ENCODE results near the gene FOXK1. TPM values are rescaled to one million over a fixed set of nuclear protein-coding genes. Genes with fewer than 3 reads are reported as not detected.
A peak's percentile ranks its signal among the peaks of the same experiment; 100 is the strongest.

Gene FOXK1
- total RNA-seq, 1 experiment from 2014 or later, result 63.4 TPM

GRCh38 chr7:4722308-4722707, 40.2 kb downstream of the FOXK1 start:
- no peak for DNase-seq (ENCODE audit: low spot score)

GRCh38 chr7:4722960-4723630, 41.0 kb downstream of the FOXK1 start:
- no peak for DNase-seq (ENCODE audit: low spot score)

GRCh38 chr7:4724648-4725013, 42.5 kb downstream of the FOXK1 start:
- peak; percentile 16 for DNase-seq (ENCODE audit: low spot score)

GRCh38 chr7:4725014-4725849, 43.1 kb downstream of the FOXK1 start:
- DNase-seq (ENCODE audit: low spot score), result peak; percentile 83

- DNase-seq (ENCODE audit: low spot score), result no peak
These were observed 43.9 kb downstream of the FOXK1 start for GRCh38 chr7:4725850-4726450.

GRCh38 chr7:4726566-4726965, 44.5 kb downstream of the FOXK1 start:
- no peak for DNase-seq (ENCODE audit: low spot score)

- DNase-seq (ENCODE audit: low spot score), result no peak
These were observed 46.0 kb downstream of the FOXK1 start for GRCh38 chr7:4727914-4728705.

GRCh38 chr7:4729266-4729665, 47.2 kb downstream of the FOXK1 start:
- DNase-seq (ENCODE audit: low spot score), result no peak

GRCh38 chr7:4730276-4730675, 48.2 kb downstream of the FOXK1 start:
- DNase-seq (ENCODE audit: low spot score), result no peak

GRCh38 chr7:4730971-4731370, 48.9 kb downstream of the FOXK1 start:
- DNase-seq (ENCODE audit: low spot score), result no peak

GRCh38 chr7:4731803-4732202, 49.7 kb downstream of the FOXK1 start:
- DNase-seq (ENCODE audit: low spot score), result no peak

- DNase-seq (ENCODE audit: low spot score), result no peak
These were observed 51.9 kb downstream of the FOXK1 start for GRCh38 chr7:4733936-4734528.

- no peak for DNase-seq (ENCODE audit: low spot score)
These were observed 52.7 kb downstream of the FOXK1 start for GRCh38 chr7:4734587-4735345.

GRCh38 chr7:4737300-4737699, 55.2 kb downstream of the FOXK1 start:
- DNase-seq (ENCODE audit: low spot score), result no peak

GRCh38 chr7:4738711-4739527, 56.8 kb downstream of the FOXK1 start:
- peak; percentile 28 for DNase-seq (ENCODE audit: low spot score)

- DNase-seq (ENCODE audit: low spot score), result no peak
These were observed 57.5 kb downstream of the FOXK1 start for GRCh38 chr7:4739528-4739992.

GRCh38 chr7:4740796-4741195, 58.7 kb downstream of the FOXK1 start:
- no peak for DNase-seq (ENCODE audit: low spot score)

GRCh38 chr7:4742051-4742573, 60.0 kb downstream of the FOXK1 start:
- DNase-seq (ENCODE audit: low spot score), result no peak

- DNase-seq (ENCODE audit: low spot score), result no peak
These were observed 60.8 kb downstream of the FOXK1 start for GRCh38 chr7:4742852-4743251.

All from HT-29 (cell line).